Endothelial cell of umbilical vein (primary cell): Measurements from ENCODE around the gene GOLT1A. TPM values are rescaled to one million over a fixed set of nuclear protein-coding genes. Genes with fewer than 3 reads are reported as not detected.

Experiments
- BruUV-seq: library from RNA; stranded (reverse); fragments of 400-500 nt; replicated peaks from 2 replicates; lab custom pipeline; 2021; lab: Mats Ljungman, UMichigan
- CTCF ChIA-PET: fragments of 300-600, 350-600 bp; sonication (Branson Sonifier 250); formaldehyde crosslinking; loops from one replicate; lab custom pipeline; 2021; ENCODE audit warnings: antibody characterized with exemption, inconsistent platforms; lab: Charles Lee
- POLR2A ChIA-PET: fragments of 300-600, 350-600 bp; sonication (Branson Sonifier 250); formaldehyde crosslinking; loops from one replicate; lab custom pipeline; 2021; ENCODE audit warnings: antibody characterized with exemption, inconsistent platforms; lab: Charles Lee
- DNase-seq: peaks from one replicate; pipeline ENCODE4 v3.0.0-alpha.2; 2011; ENCODE audit warnings: low read depth, low spot score
- FAIRE-seq: peaks from 2 replicates; lab custom pipeline; 2011; peaks lifted over from hg19 to GRCh38; lab: Jason Lieb, UNC
- H2AFZ ChIP-seq: 2 replicates; pipeline ENCODE4 v1.6.0; 2012; ENCODE audit warnings: low read depth, low read length, control low read depth, inconsistent platforms
- H3K27ac ChIP-seq: 2 replicates; pipeline ENCODE4 v1.5.1; 2011; ENCODE audit warnings: low read depth, mild to moderate bottlenecking, control low read depth, low read length, moderate library complexity; ENCODE audit not compliant: insufficient read depth
- H3K27me3 ChIP-seq, 2 experiments: 2 replicates each; pipeline versions ENCODE4 v1.6.0 to v1.6.1; 2011; ENCODE audit warnings: low read length in 2 of 2, mixed read lengths in 1 of 2; ENCODE audit not compliant: control insufficient read depth in 2 of 2, insufficient read depth in 2 of 2
- H3K36me3 ChIP-seq, 2 experiments: 2 replicates in 1 of 2; 3 replicates in 1 of 2; pipeline ENCODE4 v1.5.1; 2011; ENCODE audit warnings: low read length in 2 of 2, mild to moderate bottlenecking in 1 of 2, moderate library complexity in 1 of 2; ENCODE audit not compliant: control insufficient read depth in 2 of 2, insufficient read depth in 2 of 2; ENCODE audit errors: extremely low read depth in 1 of 2
- H3K4me1 ChIP-seq: 3 replicates; pipeline ENCODE4 v1.5.1; 2011; ENCODE audit warnings: mild to moderate bottlenecking, low read length; ENCODE audit not compliant: control insufficient read depth, insufficient read depth; ENCODE audit errors: extremely low read depth
- H3K4me2 ChIP-seq: 2 replicates; pipeline ENCODE4 v1.6.1; 2011; ENCODE audit warnings: low read length, control low read depth, mixed read lengths; ENCODE audit not compliant: insufficient read depth
- H3K4me3 ChIP-seq, 3 experiments: fragments of 200-600 bp in 1 of 3; sonication (generic), shearing (Covaris generic) in 1 of 3; replicated peaks in 1 of 3; 2 replicates each; pipeline ENCODE4 v1.5.1; 2011 to 2016; ENCODE audit warnings: control low read depth in 3 of 3, low read length in 3 of 3, mild to moderate bottlenecking in 2 of 3, inconsistent platforms in 1 of 3, low read depth in 1 of 3, moderate library complexity in 1 of 3; ENCODE audit not compliant: insufficient read depth in 1 of 3
- H3K79me2 ChIP-seq: 2 replicates; pipeline ENCODE4 v1.6.0; 2012; ENCODE audit warnings: low read length, inconsistent platforms; ENCODE audit not compliant: control insufficient read depth, insufficient read depth
- H3K9ac ChIP-seq: replicated peaks from 2 replicates; pipeline ENCODE3; 2011; ENCODE audit warnings: low read length, control low read depth; ENCODE audit not compliant: insufficient read depth; ENCODE audit errors: extremely low read depth
- H3K9me1 ChIP-seq: replicated peaks from 3 replicates; pipeline ENCODE4 v1.6.0; 2011; ENCODE audit warnings: mild to moderate bottlenecking, low read length; ENCODE audit not compliant: control insufficient read depth, insufficient read depth; ENCODE audit errors: extremely low read depth
- H3K9me3 ChIP-seq: replicated peaks from 2 replicates; pipeline ENCODE4 v1.5.1; 2012; ENCODE audit warnings: low read length, inconsistent platforms; ENCODE audit not compliant: control insufficient read depth, insufficient read depth
- H4K20me1 ChIP-seq: replicated peaks from 2 replicates; pipeline ENCODE3; 2011; ENCODE audit warnings: mild to moderate bottlenecking, low read length; ENCODE audit not compliant: control insufficient read depth, insufficient read depth; ENCODE audit errors: extremely low read depth
- CTCF ChIP-seq, 2 donors: IDR thresholded peaks; 1 replicate in 1 of 2; 2 replicates in 1 of 2; pipeline ENCODE4 v1.5.1; 2011; ENCODE audit warnings: low read length in 2 of 2, mild to moderate bottlenecking in 2 of 2, moderate library complexity in 2 of 2, control low read depth in 1 of 2, inconsistent platforms in 1 of 2, low read depth in 1 of 2; ENCODE audit not compliant: insufficient read depth in 1 of 2; ENCODE audit errors: extremely low read depth in 1 of 2
- EZH2 ChIP-seq: IDR thresholded peaks from 2 replicates; pipeline ENCODE4 v1.6.1; 2012; ENCODE audit warnings: borderline replicate concordance, low read depth, mild to moderate bottlenecking, moderate library complexity, low read length, inconsistent platforms; ENCODE audit not compliant: severe bottlenecking
- FOS ChIP-seq: IDR thresholded peaks from 2 replicates; pipeline ENCODE4 v1.6.1; 2011; ENCODE audit warnings: mild to moderate bottlenecking, low read length, moderate library complexity, borderline replicate concordance; ENCODE audit not compliant: insufficient read depth
- GATA2 ChIP-seq: IDR thresholded peaks from 2 replicates; pipeline ENCODE4 v1.7.0; 2011; ENCODE audit warnings: low read depth, mild to moderate bottlenecking, moderate library complexity, mixed read lengths, low read length; ENCODE audit not compliant: insufficient read length, insufficient read depth
- JUN ChIP-seq: IDR thresholded peaks from 2 replicates; pipeline ENCODE4 v1.6.1; 2011; ENCODE audit warnings: borderline replicate concordance, low read depth; ENCODE audit not compliant: insufficient read length, insufficient read depth
- MAX ChIP-seq: IDR thresholded peaks from 2 replicates; pipeline ENCODE4 v1.6.1; 2011; ENCODE audit not compliant: insufficient read depth, insufficient read length
- MYC ChIP-seq: IDR thresholded peaks from one replicate; pipeline ENCODE4 v1.6.1; 2011; ENCODE audit warnings: mild to moderate bottlenecking, low read depth, low read length
- POLR2A ChIP-seq: IDR thresholded peaks from 2 replicates; pipeline ENCODE4 v1.6.1; 2012; ENCODE audit warnings: low read depth, mild to moderate bottlenecking, control low read depth, low read length
- POLR2AphosphoS5 ChIP-seq: IDR thresholded peaks from 2 replicates; pipeline ENCODE4 v1.6.1; 2012; ENCODE audit warnings: low read depth, mild to moderate bottlenecking, control low read depth, low read length, moderate library complexity; ENCODE audit not compliant: insufficient read depth
- dilution Hi-C: fragments of 300-500 bp; cut with MboI; formaldehyde crosslinking; loops from one replicate; pipeline ENCODE4 v1.15.0; 2019; ENCODE audit warnings: low sequenced_read_pairs; ENCODE audit not compliant: extremely low pct_ligation_motif_present
- intact Hi-C: fragments of 100-400 bp; cut with micrococcal nuclease; formaldehyde crosslinking; loops from one replicate; pipeline ENCODE4 v1.10.0; 2022
- polyA plus RNA-seq, 4 experiments: library from polyadenylated mRNA; depleted of rRNA in 3 of 4; stranded (reverse) in 3 of 4; unstranded in 1 of 4; fragments of >200 nt; gene quantifications; 2 replicates each; pipeline versions ENCODE4 v1.2.1 to v1.2.3, GENCODE V29; 2011 to 2012; ENCODE audit warnings: missing spikeins in 1 of 4
- total RNA-seq: library from RNA; stranded (reverse); gene quantifications from 2 replicates; pipeline ENCODE4 v1.2.3, GENCODE V29; 2021

The GOLT1A gene
- total and polyA plus RNA-seq, 2 donors (not counting 3 experiments of a cell fraction or from before 2014, with no cell fraction given) = not detected

GRCh38 chr1:204241914-204242313 is 28.1 kb upstream of the GOLT1A start:
- no peak overlapping the region for H3K4me2 ChIP-seq
- H3K27me3 ChIP-seq = no peaks in the 10 kb centered on the region
- no peak overlapping the region for H3K27ac ChIP-seq
- dilution Hi-C loops (no loop called here), intact Hi-C loops (no loop called here)
- DNase-seq (no peak), FAIRE-seq (no peak)
- no peaks in the 10 kb centered on the region for H3K4me1 ChIP-seq
- no peaks in the 10 kb centered on the region for H3K36me3 ChIP-seq
- no peak overlapping the region for H3K9ac ChIP-seq
- no peak overlapping the region for H3K4me3 ChIP-seq
- BruUV-seq = no TSS peak
- no peaks in the 10 kb centered on the region for H3K79me2 ChIP-seq
- TF ChIP-seq JUN = no peak
- TF ChIP-seq EZH2 = no peak
- no peak for TF ChIP-seq FOS
- no peak for TF ChIP-seq MAX
- TF ChIP-seq POLR2A = no peak
- TF ChIP-seq CTCF (IDR thresholded peaks at IDR 0.05; ENCODE audit: extremely low read depth in 1 of 2, insufficient read depth in 1 of 2, low read depth in 1 of 2, low read length in 2 of 2) = no peak
- no peak for TF ChIP-seq POLR2AphosphoS5
- no peak for TF ChIP-seq GATA2
- no peak for TF ChIP-seq MYC
- no peaks in the 10 kb centered on the region for H3K9me3 ChIP-seq
- no peaks in the 10 kb centered on the region for H4K20me1 ChIP-seq
- H3K9me1 ChIP-seq = no peaks in the 10 kb centered on the region
- ChIA-PET CTCF (interaction anchor here (0.8 to 1.9 kb wide), 3 partner anchors 28 to 122 kb away, joined by 3 to 4 read pairs (median 4); partner anchors contain the start of gene GOLT1A), POLR2A (no interaction called here)
- H2AFZ ChIP-seq = no peak overlapping the region
